ENCODE measurements around the gene CFAP74.

The CFAP74 gene

GRCh38 chr1:2018217-2019171 is 14.9 kb upstream of the CFAP74 start:
- no peak for DNase-seq (ENCODE audit: low spot score)

- DNase-seq (ENCODE audit: low spot score), result no peak
Observed at GRCh38 chr1:2016123-2016522, 12.5 kb upstream of the CFAP74 start.

GRCh38 chr1:2014741-2015735 is 11.5 kb upstream of the CFAP74 start:
- DNase-seq (ENCODE audit: low spot score), result no peak

GRCh38 chr1:2014181-2014580 is 10.6 kb upstream of the CFAP74 start:
- no peak for DNase-seq (ENCODE audit: low spot score)

GRCh38 chr1:2009101-2010053 is 5.8 kb upstream of the CFAP74 start:
- no peak for DNase-seq (ENCODE audit: low spot score)

GRCh38 chr1:2004856-2005255 is 1.3 kb upstream of the CFAP74 start:
- no peak for DNase-seq (ENCODE audit: low spot score)

- no peak for DNase-seq (ENCODE audit: low spot score)
Observed at GRCh38 chr1:2001773-2002411, 1.7 kb downstream of the CFAP74 start.

GRCh38 chr1:2000850-2001249 is 2.7 kb downstream of the CFAP74 start:
- no peak for DNase-seq (ENCODE audit: low spot score)

- DNase-seq (ENCODE audit: low spot score), result no peak
Observed at GRCh38 chr1:2000432-2000831, 3.2 kb downstream of the CFAP74 start.

GRCh38 chr1:1997576-1997975 is 6.0 kb downstream of the CFAP74 start:
- DNase-seq (ENCODE audit: low spot score), result no peak

GRCh38 chr1:1996207-1996651 is 7.4 kb downstream of the CFAP74 start:
- no peak for DNase-seq (ENCODE audit: low spot score)

GRCh38 chr1:1994536-1994935 is 9.1 kb downstream of the CFAP74 start:
- DNase-seq (ENCODE audit: low spot score), result no peak

- DNase-seq (ENCODE audit: low spot score), result peak; percentile 37
Observed at GRCh38 chr1:1990222-1990621, 13.4 kb downstream of the CFAP74 start.

- DNase-seq (ENCODE audit: low spot score), result peak; percentile 46
Observed at GRCh38 chr1:1989789-1990188, 13.8 kb downstream of the CFAP74 start.

GRCh38 chr1:1989102-1989542 is 14.5 kb downstream of the CFAP74 start:
- no peak for DNase-seq (ENCODE audit: low spot score)

GRCh38 chr1:1988061-1988945 is 15.3 kb downstream of the CFAP74 start:
- DNase-seq (ENCODE audit: low spot score), result no peak

GRCh38 chr1:1987142-1987510 is 16.5 kb downstream of the CFAP74 start:
- no peak for DNase-seq (ENCODE audit: low spot score)

- no peak for DNase-seq (ENCODE audit: low spot score)
Observed at GRCh38 chr1:1986451-1987141, 17.0 kb downstream of the CFAP74 start.

- DNase-seq (ENCODE audit: low spot score), result no peak
Observed at GRCh38 chr1:1985375-1986050, 18.1 kb downstream of the CFAP74 start.
